SK-N-MC (cell line): Measurements from ENCODE around the gene MBOAT2.

Source experiments
- EZH2 ChIP-seq: fragments of 200-600 bp; sonication (generic); IDR thresholded peaks from one replicate; pipeline ENCODE4 v1.6.1; 2017; ENCODE audit warnings: antibody characterized with exemption
- FOXP2 ChIP-seq: optimal IDR thresholded peaks from 2 replicates; pipeline ENCODE3; 2011; ENCODE audit warnings: mild to moderate bottlenecking, moderate library complexity; ENCODE audit not compliant: insufficient read depth; ENCODE audit errors: extremely low read length, control extremely low read depth
- POLR2AphosphoS5 ChIP-seq: IDR thresholded peaks from 2 replicates; pipeline ENCODE4 v1.6.1; 2012; ENCODE audit warnings: mild to moderate bottlenecking, low read depth, low read length, borderline replicate concordance

- no peak for TF ChIP-seq POLR2AphosphoS5
- no peak for TF ChIP-seq EZH2
- TF ChIP-seq FOXP2 = no peak
Measured at GRCh38 chr2:8985561-8986326, 17.7 kb downstream of the MBOAT2 start.
